Stomach (tissue), 4 donors: ENCODE measurements around the gene PRICKLE1.

Experiments used
- CTCF ChIP-seq, 7 experiments: fragments of 450-650 bp in 4 of 7; fragments of 200-600 bp in 3 of 7; sonication (generic) in 3 of 7; IDR thresholded peaks; one replicate each; pipeline ENCODE4 v1.5.1; 2016 to 2019; ENCODE audit warnings: antibody characterized with exemption in 7 of 7, control low read depth in 2 of 7, mild to moderate bottlenecking in 1 of 7
- POLR2A ChIP-seq, 4 donors: fragments of 450-650 bp; IDR thresholded peaks; one replicate each; pipeline ENCODE4 v1.6.1; 2016; ENCODE audit warnings: antibody characterized with exemption in 4 of 4, control low read depth in 2 of 4, mild to moderate bottlenecking in 1 of 4, moderate library complexity in 1 of 4

GRCh38 chr12:42636993-42637392 lies 47.4 kb upstream of the PRICKLE1 start:
- TF ChIP-seq CTCF (IDR thresholded peaks at IDR 0.05) (no peak), POLR2A (IDR thresholded peaks at IDR 0.05) (no peak)
